ENCODE results near the gene SLC7A10. TPM values are rescaled to one million over a fixed set of nuclear protein-coding genes. Genes with fewer than 3 reads are reported as not detected.
A peak's percentile ranks its signal among the peaks of the same experiment; 100 is the strongest.

SLC7A10 gene
- total and polyA plus RNA-seq, 8 donors = 0.50 to 1.2 (median 0.96) TPM; not detected in 1

DNA sequence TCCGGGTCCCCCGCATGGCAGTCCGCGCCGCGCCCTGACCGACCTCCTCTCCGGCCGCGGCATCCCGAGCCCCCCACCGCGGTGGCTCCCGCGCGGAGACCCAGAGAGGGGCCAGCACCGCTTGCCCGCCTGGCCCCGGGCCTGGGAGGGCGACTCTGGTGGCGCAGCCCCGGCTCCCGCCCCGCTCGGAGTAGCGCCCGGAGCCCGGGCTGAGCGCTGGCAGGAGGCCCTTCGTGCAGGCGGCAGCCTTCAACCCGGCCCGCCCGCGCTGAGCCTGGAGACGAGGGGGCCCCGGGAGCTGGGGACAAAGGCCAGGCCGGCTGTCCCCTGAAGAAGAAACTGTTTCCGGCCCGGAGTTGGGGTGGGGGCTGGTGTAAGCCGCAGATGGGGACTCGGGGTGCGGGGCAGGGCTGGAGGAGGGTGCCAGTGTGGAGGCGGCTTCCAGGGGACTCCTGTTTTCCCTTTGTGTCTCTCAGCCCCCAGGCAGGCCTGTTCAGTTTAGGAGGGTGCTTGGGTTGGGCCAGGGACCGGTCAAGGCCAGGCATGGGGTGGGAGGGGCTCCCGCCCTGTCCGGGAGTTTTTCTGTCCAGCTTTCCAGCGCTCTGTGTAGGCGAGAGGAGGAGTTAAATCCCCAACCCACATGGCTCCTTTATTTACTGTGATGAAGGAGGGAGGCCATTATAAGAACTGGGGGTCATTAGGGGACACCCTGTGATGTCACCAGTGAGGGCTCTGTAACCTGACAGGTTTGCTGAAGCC, 30.6 kb downstream of the SLC7A10 start:
- intact Hi-C loops (cut with DNase I) = no loop called here
- peak; percentile 78 for ATAC-seq
- peak in 2 of 4 donors; percentile 41 to 86 for DNase-seq
- no peaks in the 10 kb centered on the region for H3K36me3 ChIP-seq
- TF ChIP-seq, protein P1, sequence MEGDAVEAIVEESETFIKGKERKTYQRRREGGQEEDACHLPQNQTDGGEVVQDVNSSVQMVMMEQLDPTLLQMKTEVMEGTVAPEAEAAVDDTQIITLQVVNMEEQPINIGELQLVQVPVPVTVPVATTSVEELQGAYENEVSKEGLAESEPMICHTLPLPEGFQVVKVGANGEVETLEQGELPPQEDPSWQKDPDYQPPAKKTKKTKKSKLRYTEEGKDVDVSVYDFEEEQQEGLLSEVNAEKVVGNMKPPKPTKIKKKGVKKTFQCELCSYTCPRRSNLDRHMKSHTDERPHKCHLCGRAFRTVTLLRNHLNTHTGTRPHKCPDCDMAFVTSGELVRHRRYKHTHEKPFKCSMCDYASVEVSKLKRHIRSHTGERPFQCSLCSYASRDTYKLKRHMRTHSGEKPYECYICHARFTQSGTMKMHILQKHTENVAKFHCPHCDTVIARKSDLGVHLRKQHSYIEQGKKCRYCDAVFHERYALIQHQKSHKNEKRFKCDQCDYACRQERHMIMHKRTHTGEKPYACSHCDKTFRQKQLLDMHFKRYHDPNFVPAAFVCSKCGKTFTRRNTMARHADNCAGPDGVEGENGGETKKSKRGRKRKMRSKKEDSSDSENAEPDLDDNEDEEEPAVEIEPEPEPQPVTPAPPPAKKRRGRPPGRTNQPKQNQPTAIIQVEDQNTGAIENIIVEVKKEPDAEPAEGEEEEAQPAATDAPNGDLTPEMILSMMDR (IDR thresholded peaks at IDR 0.05) = no peak
- H3K27me3 ChIP-seq = peaks cover 0 to 43% of the 10 kb centered on the region in 2 donors
- H3K4me1 ChIP-seq = peaks cover 3 to 38% of the 10 kb centered on the region in 2 donors
- no peak overlapping the region for H3K27ac ChIP-seq
- no peaks in the 10 kb centered on the region for H3K9me3 ChIP-seq
- peak overlapping the region; percentile 46 to 56 for H3K4me3 ChIP-seq

DNA sequence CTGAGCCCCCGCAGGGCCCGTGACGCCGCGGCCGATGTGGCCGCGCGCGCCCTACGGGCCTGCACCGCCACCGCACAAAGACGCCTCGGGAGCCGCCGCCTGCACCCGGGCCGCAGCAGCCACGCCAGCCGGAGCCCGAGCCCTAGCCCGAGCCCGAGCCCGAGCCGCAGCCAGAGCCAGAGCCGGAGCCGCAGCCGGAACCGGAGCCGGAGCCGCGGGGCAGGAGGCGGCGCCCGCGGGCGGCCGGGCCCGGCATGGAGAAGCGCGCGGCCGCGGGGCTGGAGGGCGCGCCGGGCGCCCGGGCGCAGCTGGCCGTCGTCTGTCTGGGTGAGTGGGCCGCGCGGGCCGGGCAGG, 31.1 kb downstream of the SLC7A10 start:
- peaks cover 0 to 43% of the 10 kb centered on the region in 2 donors for H3K27me3 ChIP-seq
- intact Hi-C loops (cut with DNase I) = no loop called here
- TF ChIP-seq, protein P1 (IDR thresholded peaks at IDR 0.05) = no peak
- ATAC-seq (peak; percentile 10), DNase-seq (peak in 1 of 4 donors; percentile 85)
- H3K36me3 ChIP-seq = no peaks in the 10 kb centered on the region
- no peak overlapping the region for H3K27ac ChIP-seq
- H3K9me3 ChIP-seq = no peaks in the 10 kb centered on the region
- H3K4me3 ChIP-seq = peak overlapping the region; percentile 46 to 56
- H3K4me1 ChIP-seq = peaks cover 3 to 32% of the 10 kb centered on the region in 2 donors

DNA sequence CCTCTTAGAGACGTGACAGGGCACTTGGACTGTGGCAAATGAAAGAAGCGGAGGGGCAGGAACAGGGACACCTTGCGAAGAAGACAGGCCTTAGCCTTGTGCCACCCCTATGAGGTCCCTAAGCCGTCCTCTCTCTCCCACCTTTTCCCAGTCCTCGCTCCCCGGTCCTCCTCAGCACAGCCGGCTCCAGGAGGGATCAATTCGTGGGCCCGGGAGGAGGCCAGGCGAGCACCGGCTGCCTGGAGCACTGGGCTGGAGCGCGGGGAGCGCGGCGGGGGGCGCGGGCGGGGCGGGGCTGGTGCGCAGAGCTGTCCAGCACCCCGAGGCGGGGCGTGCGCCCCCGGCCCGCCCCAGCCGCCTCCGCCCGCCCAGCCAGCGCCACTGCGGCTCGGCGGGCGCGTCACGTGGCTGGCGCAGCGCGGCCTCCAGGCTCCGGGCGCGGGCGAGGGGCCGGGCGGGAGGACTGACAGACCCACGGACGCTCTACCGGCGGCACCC, 31.7 kb downstream of the SLC7A10 start, which contains the start of gene LRP3:
Gene LRP3 (plus strand): TSS at position 466 of the 498 bp plus-strand sequence. CDS start 456 bp downstream, outside the sequence.
- H3K9me3 ChIP-seq = no peaks in the 10 kb centered on the region
- no peaks in the 10 kb centered on the region for H3K36me3 ChIP-seq
- H3K27me3 ChIP-seq = peaks cover 0 to 43% of the 10 kb centered on the region in 2 donors
- ATAC-seq (peak; percentile 84), DNase-seq (peak; percentile 36 to 91 (median 62))
- intact Hi-C loops (cut with DNase I) = no loop called here
- H3K4me1 ChIP-seq = peaks cover 3 to 28% of the 10 kb centered on the region in 2 donors
- TF ChIP-seq, protein P1 (IDR thresholded peaks at IDR 0.05) = no peak
- peak within 1 kb of the TSS; percentile 46 to 56 for H3K4me3 ChIP-seq
- H3K27ac ChIP-seq = no peak within 1 kb of the TSS

DNA sequence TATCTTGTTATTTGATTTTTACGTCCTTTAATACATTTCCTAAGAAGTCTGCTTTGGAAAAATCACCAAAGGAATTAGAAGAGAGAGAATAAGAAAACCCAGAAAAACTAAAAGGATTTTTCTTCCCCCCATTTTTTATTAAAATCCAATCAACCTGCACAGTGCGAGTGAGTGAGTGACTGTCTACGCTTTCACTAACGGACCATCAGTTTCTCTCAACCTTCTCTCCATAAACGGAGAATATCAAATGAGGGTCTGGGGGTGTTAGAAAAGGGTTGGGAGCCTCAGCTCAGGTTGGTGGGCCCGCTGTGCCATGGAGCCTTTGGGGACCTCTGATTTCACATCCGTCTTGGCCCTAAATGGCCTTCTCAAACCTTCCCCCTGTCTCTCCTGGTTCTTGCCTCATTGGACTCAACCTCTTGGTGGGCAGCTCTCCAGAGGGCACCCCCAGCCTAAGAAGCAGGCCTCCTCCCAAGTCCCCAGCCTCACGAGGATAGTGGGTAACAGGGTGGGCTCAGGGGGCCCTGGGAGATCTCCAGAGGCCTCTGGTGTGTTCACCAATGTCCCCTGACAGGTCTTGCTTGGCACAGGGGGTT, 32.3 kb downstream of the SLC7A10 start:
- no peaks in the 10 kb centered on the region for H3K9me3 ChIP-seq
- no peaks in the 10 kb centered on the region for H3K36me3 ChIP-seq
- ATAC-seq (no peak), DNase-seq (peak in 1 of 4 donors; percentile 19)
- H3K4me3 ChIP-seq = no peak overlapping the region
- peaks cover 3 to 27% of the 10 kb centered on the region in 2 donors for H3K4me1 ChIP-seq
- H3K27ac ChIP-seq = no peak overlapping the region
- peaks cover 0 to 43% of the 10 kb centered on the region in 2 donors for H3K27me3 ChIP-seq
- TF ChIP-seq, protein P1 (IDR thresholded peaks at IDR 0.05) = no peak
- intact Hi-C loops (cut with DNase I) = no loop called here

DNA sequence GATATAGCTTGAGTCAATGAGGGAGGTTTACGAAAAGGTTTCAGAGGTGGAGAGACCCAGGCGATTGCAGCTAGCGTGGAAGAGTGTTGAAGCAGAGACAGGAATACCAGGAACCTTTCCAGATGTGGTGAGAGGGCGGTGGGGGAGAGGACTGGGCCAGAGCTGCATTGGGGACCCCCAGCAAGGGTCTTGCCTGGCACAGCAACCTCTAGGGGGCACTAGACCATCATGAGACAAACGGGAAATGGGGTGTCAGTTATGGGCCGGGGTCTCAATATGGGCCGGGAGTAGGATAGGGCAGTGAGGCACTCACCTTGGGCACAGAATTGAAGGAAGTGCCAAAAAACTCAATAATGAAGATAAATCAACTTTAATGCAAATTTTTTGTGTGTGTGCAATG, 33.6 kb downstream of the SLC7A10 start:
- Histone ChIP-seq H3K36me3 (no peaks in the 10 kb centered on the region), H3K9me3 (no peaks in the 10 kb centered on the region), H3K27ac (no peak overlapping the region), H3K4me3 (no peak overlapping the region), H3K27me3 (peaks cover 0 to 43% of the 10 kb centered on the region in 2 donors), H3K4me1 (peaks cover 3 to 32% of the 10 kb centered on the region in 2 donors)
- TF ChIP-seq, protein P1 (IDR thresholded peaks at IDR 0.05) = no peak
- no peak for ATAC-seq
- intact Hi-C loops (cut with DNase I) = no loop called here
- peak in 1 of 4 donors; percentile 6 for DNase-seq
